ENCODE measurements around the gene TAC4.

TAC4 gene, protein sequence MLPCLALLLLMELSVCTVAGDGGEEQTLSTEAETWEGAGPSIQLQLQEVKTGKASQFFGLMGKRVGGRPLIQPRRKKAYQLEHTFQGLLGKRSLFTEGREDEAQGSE

DNA sequence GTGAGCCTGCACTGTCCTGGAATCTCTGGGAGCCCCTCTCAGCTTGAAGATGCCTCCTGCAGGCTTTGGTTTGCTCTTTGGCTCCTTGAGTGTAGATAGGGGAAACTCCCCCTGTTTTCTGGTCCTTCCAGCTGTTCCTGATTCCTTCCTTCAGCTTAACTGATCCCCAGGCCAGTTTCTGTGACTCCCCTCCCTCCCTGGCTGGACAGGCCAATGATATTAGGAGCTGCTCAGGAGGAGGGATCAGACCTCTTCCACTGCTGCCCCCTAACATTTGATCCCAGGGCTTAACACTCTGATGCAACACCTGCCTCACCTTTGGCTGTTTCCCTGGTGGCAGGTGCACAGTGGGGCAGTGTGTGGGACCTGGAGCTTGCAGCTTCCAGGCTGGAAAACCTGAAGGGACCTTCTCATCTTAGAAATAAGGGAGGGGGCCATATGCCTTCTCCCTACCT lies at the start of gene TAC4:
TSS of gene TAC4 (minus strand) at position 51 of the 455 bp plus-strand sequence. CDS start 52 bp downstream, outside the sequence.
- no peak for DNase-seq

DNA sequence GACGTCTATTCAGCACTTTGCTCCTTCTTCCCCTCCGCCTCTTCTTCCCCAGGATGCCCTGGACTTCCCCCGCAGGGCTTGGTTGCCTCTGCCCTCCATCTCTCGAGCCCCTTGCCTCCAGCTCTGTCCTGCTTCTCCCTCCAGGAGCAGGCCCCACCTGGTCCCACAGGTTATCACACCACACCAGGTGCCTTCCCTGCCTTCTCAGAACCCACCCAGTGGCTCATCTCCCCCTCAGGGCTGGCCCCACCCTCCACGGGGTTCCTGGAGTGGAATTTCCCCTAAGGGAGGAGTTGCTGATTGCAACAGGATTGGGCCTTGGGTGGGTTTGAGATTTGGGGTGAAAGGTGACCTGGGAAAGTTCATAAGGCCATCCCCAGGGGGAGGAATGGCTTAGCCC lies 49.0 kb upstream of the TAC4 start:
- DNase-seq: no peak

DNA sequence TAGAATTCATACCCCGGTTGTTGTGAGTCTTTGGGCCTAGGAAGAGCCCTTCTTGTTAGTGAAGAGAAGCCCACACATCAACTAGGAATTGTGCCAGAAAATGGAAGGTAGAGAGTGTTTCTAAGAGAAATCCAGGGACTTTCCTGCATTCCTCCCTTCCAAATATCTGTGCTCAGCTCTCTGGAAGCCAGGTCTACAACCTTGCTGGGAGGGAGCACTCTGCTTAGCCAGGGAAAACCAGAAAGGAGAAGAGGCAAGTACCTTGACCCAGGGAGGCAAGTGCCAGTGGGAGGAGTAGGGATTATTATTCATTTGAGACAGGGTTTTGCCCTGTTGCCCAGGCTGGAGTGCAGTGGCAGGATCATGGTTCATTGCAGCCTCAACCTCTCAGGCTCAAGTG lies 48.4 kb upstream of the TAC4 start:
- no peak for DNase-seq

DNA sequence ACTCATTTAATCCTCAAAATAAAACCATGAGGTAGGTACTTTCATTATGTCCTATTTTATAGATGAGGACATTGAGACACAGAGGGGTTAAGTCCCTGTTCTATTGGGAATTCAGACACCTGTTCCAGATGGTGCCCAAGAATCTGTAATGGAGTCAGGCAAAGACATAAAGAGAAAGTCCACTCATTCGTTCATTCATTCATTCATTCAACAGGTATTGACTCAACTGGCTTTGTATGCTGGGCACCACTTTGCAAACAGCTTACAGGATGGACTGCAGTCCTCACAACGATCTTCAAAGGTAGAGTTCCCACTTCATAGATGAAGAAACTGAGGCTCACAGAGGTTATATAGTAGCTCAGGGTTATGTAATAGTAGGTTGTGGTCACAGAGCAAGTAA lies 47.9 kb upstream of the TAC4 start:
- DNase-seq: no peak

DNA sequence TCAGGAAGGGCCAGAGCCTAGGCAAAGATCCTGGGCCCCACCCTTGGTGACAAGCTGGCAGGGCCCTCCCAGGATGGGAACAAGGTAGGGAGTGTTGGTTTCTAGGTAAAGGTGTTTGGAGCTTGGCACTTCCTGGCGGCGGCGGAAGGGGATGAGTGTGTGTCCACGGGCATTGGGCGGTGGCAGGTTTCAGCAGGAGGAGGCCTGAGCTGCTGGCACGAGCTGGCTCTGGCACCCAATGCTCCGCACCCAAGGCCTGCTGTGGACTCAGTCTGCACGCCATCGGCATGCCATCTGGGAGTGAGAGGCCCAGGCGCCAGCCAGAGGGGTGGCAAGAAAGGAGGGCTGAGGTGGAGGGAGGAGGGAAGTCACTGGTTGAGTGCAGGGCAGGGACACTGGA lies 46.9 kb upstream of the TAC4 start:
- no peak for DNase-seq

DNA sequence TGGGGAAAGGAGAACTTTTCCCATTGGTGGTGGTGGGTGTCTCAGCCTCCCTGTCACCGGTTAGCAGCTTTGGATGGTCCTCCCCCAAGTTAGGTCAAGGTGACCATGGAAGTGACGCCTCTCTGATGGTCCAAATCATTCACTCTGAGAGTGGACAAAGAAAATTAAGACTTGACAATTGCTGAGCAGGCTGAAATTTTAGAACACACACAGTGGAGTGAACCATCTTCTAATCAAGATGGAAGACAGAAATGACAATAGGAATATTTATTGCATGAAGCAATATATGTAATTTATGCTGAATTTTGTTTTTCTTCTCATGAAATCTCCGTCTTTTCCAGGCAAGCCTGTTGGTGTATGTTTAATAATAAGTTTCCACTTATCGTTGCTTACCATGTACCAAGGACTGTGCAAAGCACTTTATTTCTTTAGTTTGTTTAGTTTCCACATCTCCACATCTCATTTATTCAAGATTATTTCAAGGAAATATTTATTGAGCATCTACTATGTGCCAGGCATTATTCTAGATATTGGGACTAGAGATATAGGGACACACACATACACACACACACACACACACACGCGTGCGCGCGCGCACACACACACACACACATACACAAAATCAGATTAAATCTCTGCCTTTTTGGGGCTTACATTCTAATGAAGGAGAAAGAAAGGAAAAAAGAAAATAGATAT lies 44.0 kb upstream of the TAC4 start:
- no peak for DNase-seq

DNA sequence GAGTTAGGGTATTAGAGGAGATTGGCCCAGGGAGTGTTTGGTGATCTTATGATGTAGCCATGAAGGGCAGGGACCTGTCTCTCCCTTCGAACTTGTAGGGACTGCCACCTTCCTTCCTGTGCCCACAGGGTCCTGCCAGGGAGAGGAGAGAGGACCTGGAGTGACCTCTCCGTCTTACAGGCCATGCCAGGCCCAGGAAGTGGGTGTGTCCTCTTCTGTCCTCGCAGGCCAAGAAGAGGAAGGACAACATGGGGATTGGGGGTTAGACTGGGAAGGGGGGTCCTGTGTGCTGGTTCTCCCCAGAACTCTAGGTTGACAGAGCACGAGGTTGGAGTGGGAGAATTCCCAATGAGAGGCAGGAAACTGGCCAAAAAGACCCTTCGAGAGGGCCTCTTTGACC lies 43.4 kb upstream of the TAC4 start:
- DNase-seq: no peak

DNA sequence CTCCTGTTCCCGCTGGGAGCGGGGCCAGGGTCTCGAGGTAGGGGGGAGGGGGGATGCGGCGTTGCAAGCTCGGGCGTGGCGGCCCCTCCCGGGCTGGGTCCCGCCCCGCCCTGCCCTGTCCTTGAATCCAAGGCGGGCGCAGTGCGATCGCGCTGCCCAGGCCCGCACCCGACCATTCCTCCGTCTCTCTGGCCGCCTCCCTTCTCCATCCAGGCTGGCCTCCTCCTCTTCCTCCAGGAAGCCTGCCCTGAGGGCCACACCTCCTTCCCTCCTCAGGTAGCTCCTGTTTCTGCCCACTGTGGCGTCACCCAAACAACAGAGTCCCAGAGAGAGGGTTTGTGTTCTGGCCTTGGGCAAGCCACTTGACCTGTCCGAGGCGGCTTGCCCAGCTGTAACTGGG lies 43.0 kb upstream of the TAC4 start:
- DNase-seq: no peak

DNA sequence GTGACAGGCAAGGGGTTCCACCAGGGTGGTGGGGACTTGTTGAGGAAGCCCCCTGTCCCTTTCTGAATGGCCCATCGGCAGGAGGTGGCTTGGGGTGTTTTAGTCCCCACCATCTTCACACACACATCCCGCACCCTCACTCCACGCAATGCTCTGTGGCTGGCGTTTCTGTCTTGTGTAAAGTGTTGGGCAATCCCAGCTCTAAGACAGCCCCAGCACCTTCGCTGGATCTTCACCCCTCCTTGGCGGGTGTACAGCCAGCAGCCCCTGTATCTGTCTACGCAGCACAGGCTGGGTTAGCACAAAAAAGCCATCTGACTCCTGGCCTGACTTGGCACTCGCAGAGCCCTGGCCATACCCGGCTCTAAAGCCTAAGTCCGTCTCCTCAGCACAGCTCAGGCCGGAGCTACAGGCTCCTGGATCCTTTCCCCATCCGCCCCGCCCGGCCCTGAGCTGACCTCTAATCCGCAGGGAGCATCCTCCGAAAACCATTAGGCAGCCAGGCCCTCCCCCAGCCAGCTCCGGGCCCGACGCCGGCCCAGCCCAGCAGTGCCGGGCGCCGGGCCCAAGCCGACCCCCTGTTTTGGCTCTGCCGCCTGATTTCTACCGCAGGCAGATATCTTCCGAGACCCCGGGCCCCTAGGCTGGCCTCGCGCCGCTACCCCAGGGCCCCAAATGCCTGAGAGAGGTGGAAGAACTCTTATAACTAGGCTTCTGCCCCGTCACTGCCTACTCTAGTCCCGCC lies 42.4 kb upstream of the TAC4 start:
- DNase-seq: no peak

DNA sequence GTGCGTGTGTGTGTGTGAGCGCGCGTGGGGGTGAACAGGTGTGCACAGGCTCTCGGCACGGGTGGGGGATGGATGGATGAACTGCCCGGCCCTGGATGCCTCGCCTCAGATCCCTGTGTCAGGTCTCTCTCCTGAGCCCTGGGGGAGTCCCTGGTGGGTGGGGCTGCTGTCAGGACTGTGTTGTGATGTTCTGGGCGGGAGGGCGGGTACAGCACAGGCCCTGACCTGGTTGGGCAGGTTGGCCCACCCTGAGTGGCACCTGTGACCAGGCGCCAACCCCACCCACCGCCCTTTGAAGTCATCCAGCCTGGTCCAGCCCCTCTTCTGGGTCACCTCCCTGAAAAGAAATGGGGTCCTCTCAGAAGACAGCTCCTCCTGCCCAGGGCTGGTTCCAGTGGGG lies 41.6 kb upstream of the TAC4 start:
- no peak for DNase-seq

DNA sequence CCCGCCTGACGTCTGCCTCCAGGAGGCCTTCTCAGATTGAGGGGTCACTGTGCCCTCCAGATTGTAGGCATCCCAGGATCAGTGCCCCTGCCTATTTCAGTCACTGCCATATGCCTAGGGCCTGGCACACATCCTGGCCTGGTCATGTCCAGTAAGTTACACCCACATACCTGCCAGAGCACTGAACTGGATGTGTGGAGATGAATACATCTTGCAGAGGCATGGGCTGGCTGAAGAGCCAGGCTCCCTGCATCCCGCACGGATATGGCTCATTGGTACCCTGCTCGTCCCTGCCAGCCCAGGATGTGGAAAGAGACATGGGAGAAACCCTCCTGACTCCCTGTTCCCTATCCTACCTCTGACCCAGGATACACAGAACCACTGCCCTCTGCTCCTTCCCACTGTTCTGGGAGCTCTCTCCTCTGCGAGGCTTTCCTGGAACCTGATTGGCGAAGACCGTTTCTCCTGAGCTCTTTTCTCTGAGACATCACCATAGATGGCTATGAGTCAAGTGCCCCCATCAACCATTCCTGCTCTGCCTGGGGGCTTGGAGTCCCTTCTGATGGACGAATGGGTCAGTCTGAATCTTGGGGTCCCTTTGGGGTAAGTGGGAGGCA lies 40.0 kb upstream of the TAC4 start:
- DNase-seq: no peak

DNA sequence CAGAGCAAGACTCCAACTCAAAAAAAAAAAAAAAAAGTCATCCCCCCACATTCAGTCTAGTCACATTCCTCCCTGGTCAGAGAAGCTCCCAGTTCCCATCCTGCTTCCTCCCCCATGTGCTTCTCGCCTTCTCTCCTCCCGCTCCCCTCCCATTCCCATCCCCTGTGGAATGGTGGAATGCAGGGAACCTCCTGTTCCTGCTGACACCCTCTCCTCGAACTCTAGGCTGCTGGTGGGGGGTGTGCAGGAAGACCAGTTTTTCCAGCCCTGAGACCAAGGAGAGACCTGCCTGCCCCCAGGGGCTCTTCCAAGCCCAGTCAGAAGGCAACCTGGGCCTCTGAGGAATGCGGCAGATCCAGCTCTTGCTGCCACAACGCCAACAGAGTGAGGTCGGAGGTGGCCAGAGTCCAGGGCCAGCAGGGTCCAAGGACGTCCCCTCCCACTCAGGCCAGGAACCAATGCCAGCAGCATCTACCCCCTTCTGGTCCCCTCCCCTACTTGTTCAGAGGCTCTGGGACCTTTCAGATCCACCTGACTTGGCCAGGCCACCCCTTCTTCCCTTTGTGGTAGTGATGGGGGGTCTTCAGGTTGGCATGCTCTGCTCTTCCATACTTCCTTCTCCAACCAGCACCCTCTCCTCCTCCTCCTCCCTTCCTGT lies 39.3 kb upstream of the TAC4 start:
- DNase-seq: no peak

DNA sequence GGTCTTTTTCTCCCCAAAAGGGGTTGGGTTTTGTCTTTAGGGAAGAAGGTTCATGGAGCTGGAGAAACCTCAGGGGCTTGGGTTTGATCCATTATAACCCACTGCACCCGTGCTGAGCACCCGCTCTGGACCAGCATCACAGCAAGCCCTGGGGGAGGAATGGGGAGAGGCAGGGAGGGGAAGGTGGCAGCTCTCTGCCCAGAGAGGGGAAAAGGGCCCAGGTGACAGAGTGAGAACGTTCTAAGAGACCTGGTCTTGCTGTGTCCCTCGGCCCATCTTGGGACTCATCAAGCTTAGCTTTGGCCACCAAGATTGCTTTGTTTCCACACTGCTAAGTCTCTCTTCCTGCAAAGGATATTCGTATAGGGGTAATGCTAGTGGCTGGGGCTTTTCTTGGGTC lies 38.2 kb upstream of the TAC4 start:
- no peak for DNase-seq

DNA sequence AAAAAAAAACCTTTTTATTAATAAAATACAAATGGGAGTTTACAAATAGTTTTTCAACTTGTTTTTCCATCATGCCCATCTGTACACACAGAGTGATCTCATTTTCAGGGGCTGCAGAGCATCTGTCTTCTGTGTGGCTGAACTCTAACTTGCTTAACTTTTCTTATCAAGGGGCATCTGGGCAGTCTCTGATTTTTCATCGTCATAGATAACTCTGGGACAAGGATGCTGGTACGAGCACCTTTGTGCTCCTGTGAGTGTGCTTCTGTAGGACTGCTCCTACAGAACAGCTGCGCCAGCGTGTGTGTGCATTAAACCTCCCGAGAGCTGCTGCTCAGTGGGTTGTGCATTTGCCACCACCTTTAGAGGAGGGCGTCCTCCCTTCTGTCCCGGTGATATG lies 34.6 kb upstream of the TAC4 start:
- no peak for DNase-seq

DNA sequence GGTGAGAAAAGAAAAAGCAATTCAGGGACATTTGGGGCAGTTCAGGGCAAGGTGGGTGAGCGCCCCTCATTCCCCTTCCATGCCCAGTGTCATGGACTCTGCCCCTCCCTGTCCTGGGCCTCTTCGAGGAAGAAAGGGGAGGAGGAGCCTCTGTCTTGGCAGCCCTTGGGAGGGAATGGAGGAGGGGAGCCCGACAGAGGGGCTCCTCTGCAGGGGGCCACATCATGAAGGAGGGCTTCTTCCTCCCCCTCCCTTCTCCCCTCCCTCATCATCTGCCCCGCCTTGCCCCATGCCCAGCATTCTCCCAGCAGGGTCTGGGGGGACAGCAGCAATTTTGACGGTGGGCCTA lies 33.2 kb upstream of the TAC4 start:
- DNase-seq: no peak

DNA sequence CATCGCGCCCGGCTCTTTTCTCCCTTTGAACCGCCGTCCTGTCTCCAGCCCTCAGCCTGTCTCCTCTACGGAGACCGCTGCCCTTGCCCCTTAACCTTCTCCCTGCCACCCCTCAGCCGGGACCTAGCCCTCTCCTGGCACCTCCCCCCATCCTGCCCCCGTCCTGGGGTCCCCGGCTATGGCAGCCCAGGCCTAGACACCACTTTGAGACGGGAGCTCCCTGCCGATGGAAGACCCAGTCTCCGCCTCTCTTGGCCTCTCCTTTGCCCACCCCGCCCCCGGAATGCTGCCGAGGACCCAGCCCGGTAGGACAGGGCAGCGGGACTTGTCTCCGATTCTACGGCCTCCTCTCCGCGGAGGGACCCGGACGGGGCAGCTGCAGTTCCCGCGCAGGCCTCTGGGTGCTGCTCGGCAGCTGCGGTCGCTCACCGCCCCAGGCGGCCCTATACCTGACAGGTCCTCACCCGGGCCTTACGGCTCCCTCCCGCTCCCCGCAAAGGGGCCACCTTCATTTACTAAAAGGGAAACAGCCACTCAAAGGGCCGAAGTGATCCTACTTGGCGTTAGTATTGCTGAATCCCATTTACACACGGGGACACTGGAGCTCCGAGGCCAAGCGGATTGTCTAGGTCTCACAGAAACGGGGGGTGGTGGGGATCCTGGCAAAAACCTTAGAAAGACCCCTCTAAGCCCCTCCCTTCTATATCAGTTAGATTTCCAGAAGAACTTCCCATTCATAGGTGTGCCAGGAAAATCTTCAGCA lies 32.6 kb upstream of the TAC4 start:
- DNase-seq: peak; percentile 67

DNA sequence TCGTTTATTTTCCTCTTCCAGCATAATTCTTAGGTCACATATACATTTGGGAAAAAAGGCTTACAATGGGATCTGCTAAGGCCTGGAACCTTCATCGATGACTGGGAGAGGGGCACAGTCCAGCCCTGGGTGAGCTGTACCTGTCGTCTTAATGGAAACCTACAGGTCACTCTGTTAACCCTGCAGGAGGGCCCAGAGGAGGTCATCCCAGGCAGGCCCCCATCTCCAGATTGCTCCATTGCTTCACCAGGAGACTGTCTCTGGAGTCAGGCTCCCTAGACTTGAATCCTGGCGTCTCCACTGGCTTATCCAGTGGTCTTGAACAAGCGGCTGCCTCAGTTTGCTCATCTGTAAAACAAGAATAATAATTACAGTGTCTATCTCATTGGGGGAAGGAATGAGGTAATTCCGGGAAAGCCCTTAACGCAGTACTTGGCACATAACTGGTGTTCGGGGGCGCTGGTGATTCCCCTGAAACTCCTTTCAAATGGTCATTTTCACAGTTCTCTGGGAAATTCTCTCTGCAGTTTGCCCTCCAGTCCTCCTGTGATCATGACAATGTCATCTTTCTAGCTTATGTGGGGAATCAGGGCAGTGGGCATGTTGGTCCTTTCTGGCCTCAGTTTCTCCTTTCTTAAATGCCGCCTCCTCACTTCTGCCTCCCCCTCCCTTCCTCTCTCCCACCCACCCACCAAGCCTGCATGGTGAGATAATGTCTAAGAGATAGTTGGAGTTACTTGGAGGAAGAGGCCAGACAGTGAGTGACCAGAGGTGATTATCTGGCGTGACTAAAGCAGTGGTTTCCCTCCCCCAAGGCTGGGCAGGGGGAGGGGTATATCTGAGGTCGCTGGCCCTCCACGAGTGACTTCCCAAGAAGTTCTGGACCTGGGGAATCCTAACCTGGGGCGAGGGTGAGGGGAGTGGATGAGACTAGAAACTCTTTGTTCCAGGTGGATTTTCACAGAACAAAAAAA lies 31.3 kb upstream of the TAC4 start:
- no peak for DNase-seq

DNA sequence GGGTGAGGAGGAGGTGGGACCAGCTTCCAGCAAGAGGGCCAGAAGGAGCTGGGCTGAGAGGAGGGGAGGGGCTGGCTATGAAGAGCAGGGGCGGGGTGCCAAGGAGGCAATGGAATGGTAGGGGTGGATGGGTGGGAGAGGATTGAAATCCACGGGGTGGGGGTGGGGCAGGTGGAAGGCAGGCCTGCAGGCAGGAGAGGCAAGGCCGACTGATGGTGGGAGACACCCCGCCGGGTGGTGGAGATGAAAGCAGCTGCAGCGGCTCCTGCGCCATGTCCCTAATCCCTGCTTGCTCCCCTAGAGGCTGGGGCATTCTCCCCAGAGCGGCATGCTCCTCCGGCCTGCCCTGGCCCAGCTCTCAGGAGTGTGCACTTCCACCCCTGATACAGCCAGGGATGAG lies 27.8 kb upstream of the TAC4 start:
- DNase-seq: no peak

DNA sequence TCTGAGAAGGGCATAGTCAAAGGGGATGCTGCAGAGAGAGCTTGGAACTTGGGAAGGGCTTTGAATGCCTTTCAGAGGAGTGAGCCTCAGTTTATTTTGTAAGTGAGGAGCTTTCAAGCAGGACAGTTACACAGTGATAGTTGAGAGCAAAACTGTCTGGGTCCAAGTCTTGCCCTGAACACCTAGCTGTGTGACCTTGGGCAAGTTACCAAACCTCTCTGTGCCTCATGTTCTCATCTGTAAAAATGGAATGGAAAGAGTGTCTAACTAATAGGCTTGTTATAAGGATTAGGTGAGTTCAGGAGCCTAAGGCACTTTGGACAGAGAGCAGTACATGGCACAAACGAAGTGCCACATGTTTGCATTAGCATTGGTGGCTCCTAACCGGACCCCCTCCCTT lies 27.0 kb upstream of the TAC4 start:
- DNase-seq: no peak

DNA sequence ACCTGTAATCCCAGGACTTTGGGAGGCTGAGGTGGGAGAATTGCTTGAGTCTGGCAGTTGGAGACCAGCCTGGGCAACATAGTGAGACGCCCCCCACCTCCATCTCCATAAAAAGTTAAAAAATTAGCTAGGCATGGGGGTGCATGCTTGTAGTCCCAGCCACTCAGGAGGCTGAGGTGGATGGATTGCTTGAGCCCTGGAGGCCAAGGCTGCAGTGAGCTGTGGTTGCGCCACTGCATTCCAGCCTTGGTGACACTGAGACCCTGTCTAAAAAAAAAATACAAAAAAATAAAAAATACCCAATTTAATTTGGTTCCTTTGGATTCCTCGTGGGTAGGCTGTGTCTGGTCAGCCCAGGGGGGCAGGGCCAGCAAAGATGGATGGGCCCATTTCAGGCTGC lies 26.1 kb upstream of the TAC4 start:
- no peak for DNase-seq

DNA sequence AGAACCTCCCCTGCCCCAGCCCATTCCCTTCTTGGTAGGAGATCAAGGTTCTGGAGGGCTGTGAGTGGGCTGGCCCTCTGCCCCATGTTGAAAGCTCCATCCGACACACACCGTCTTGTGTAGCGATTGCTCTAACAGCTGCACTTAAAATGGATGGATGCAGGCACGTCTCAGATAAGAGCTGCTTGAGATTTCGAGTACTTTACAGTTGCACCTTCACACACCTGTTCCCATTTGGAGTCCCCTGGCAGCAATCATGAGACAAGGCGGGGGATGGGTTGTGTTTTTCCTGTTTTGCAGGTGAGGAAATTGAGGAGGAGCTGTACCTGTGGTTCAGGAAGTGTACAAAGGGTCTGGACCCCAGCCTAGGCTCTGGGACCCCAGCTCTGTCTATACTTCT lies 25.6 kb upstream of the TAC4 start:
- DNase-seq: no peak

Data from CD4-positive, alpha-beta T cell treated with Interleukin-15 for 1 hour (primary cell).